Ascending aorta (tissue), 2 donors: Measurements from ENCODE around the gene GNAI2. TPM values are rescaled to one million over a fixed set of nuclear protein-coding genes. Genes with fewer than 3 reads are reported as not detected.
"Not testable (repeated sequence)": the region's sequence is repeated elsewhere in the genome, so short reads cannot be mapped to it uniquely, and the experiment has no call there.

Experiments
- DNase-seq, 2 donors: peaks; one replicate each; pipeline ENCODE4 v3.0.0-alpha.2; 2019; ENCODE audit warnings: low spot score in 2 of 2
- H3K27ac ChIP-seq, 2 donors: fragments of 200-600 bp; sonication (generic); one replicate each; pipeline ENCODE4 v1.5.1; 2016 to 2017; ENCODE audit warnings: mild to moderate bottlenecking in 1 of 2
- H3K27me3 ChIP-seq: fragments of 200-600 bp; sonication (generic); one replicate; pipeline ENCODE4 v1.5.1; 2017
- H3K36me3 ChIP-seq, 2 donors: fragments of 200-600 bp; sonication (generic); one replicate each; pipeline ENCODE4 v1.5.1; 2016
- H3K4me1 ChIP-seq, 2 donors: fragments of 200-600 bp; sonication (generic); one replicate each; pipeline ENCODE4 v1.5.1; 2016 to 2017; ENCODE audit warnings: mild to moderate bottlenecking in 1 of 2
- H3K4me3 ChIP-seq, 2 donors: fragments of 200-600 bp; sonication (generic); one replicate each; pipeline ENCODE4 v1.5.1; 2016 to 2017; ENCODE audit warnings: mild to moderate bottlenecking in 1 of 2
- H3K9me3 ChIP-seq, 2 donors: fragments of 200-600 bp; sonication (generic); one replicate each; pipeline ENCODE4 v1.5.1; 2016
- intact Hi-C: fragments of 100-400 bp; cut with DNase I; formaldehyde crosslinking; loops from one replicate; pipeline ENCODE4 v1.15.1; 2023
- total RNA-seq: library from RNA; depleted of rRNA; stranded (reverse); fragments of >200 nt; gene quantifications from one replicate; pipeline ENCODE4 v1.1.0, GENCODE V29; 2016
- TF ChIP-seq, protein P1 (sequence below), 3 experiments: fragments of 200-600 bp in 2 of 3; fragments of 450-650 bp in 1 of 3; sonication (generic) in 2 of 3; IDR thresholded peaks; one replicate each; pipeline ENCODE4 v1.5.1; 2016 to 2019; ENCODE audit warnings: antibody characterized with exemption in 3 of 3, mild to moderate bottlenecking in 1 of 3, moderate library complexity in 1 of 3

Gene GNAI2
- total RNA-seq, 1 donor from 2014 or later: 283 TPM

DNA sequence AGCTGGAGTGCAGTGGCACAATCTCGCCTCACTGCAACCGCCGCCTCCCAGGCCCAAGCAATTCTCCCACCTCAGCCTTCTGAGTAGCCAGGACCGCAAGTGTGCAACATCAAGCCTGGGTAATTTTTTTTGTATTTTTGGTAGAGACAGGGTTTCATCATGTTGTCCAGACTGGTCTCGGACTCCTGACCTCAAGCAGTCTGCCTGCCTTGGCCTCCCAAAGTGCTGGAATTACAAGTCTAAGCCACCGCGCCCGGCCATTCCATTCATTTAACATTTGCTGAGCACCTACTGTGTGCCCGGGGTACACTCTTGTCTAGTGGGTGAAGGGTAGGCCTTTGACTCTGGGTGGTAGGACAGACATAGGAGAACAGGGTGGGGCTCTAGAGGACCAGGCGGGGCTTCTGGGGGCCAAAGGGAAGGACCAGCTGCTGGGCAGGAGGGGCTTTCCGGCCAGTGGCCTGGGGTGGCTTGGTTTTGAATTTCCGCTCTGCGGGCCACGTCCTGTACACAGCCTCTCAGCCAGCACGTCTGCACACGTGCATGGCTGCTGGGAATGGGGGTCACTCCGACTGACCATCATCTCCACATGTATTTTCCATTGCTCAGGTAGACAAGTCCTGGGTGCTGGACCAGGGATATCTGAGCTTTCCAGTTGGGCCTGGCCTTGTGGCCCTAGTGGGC is 28.5 kb upstream of the GNAI2 start:
- H3K36me3 ChIP-seq: no peaks in the 10 kb centered on the region
- TF ChIP-seq, protein P1, sequence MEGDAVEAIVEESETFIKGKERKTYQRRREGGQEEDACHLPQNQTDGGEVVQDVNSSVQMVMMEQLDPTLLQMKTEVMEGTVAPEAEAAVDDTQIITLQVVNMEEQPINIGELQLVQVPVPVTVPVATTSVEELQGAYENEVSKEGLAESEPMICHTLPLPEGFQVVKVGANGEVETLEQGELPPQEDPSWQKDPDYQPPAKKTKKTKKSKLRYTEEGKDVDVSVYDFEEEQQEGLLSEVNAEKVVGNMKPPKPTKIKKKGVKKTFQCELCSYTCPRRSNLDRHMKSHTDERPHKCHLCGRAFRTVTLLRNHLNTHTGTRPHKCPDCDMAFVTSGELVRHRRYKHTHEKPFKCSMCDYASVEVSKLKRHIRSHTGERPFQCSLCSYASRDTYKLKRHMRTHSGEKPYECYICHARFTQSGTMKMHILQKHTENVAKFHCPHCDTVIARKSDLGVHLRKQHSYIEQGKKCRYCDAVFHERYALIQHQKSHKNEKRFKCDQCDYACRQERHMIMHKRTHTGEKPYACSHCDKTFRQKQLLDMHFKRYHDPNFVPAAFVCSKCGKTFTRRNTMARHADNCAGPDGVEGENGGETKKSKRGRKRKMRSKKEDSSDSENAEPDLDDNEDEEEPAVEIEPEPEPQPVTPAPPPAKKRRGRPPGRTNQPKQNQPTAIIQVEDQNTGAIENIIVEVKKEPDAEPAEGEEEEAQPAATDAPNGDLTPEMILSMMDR (IDR thresholded peaks at IDR 0.05): no peak
- no peak overlapping the region for H3K27ac ChIP-seq
- peaks cover 12 to 15% of the 10 kb centered on the region in 2 donors for H3K4me1 ChIP-seq
- H3K9me3 ChIP-seq: no peaks in the 10 kb centered on the region
- H3K4me3 ChIP-seq: no peak overlapping the region
- no peak for DNase-seq
- no peaks in the 10 kb centered on the region for H3K27me3 ChIP-seq
- intact Hi-C loops: no loop called here

DNA sequence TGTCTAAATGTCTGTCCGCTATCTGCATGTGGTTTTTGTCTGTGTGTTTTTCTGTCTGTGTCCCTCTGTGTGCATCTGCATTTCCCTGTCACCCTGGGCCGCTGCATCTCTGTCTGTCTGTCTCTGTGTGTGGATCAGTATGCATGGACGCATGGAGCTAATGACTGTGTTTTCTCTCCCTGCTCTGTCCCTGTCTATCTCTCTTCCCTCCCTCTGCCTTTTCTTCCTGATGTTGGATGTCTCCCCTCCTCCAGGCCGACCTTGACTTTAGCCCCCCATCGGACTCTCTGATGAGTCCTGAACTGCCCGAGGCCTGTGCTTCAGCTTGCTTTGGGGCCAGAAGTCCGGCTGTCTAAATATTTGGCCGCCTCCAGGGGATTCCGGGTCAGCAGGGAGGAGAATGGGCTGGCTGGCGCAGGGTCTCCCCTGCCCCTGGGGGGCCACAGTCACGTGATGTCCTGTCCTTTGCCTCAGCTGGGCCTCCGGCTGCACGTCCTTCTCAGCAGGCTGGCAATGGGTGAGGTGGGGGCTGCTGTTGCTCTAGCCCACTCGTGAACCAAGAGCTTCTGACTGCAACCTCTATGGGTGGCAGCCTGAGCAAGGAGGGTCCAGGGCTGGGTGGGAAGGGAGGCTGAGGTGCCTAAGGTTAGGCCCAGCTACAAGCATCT is 27.2 kb upstream of the GNAI2 start:
- Histone ChIP-seq H3K4me1 (peaks cover 12 to 15% of the 10 kb centered on the region in 2 donors), H3K4me3 (no peak overlapping the region), H3K27me3 (no peaks in the 10 kb centered on the region), H3K36me3 (no peaks in the 10 kb centered on the region), H3K27ac (no peak overlapping the region), H3K9me3 (no peaks in the 10 kb centered on the region)
- TF ChIP-seq, protein P1 (IDR thresholded peaks at IDR 0.05): no peak
- intact Hi-C loops: no loop called here
- DNase-seq: no peak

DNA sequence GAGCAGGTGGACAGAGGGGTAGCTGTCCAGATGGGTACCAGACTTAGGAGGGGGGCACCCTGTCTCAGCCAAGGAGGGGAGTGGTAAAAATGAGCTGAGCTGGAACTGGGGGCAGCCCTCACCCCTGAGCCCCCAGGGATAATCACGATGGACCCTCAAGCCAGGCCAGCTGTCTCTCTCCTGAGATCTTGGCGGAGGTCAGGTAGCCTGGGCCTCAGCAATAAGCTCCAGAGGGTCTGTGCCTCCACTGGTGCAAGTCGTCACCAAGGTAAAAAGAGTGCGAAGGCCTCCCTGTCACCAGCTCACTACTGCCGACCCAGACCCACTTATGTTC is 25.9 kb upstream of the GNAI2 start:
- Histone ChIP-seq H3K27me3 (no peaks in the 10 kb centered on the region), H3K36me3 (no peaks in the 10 kb centered on the region), H3K4me3 (no peak overlapping the region), H3K4me1 (peaks cover 7% of the 10 kb centered on the region in 2 donors), H3K9me3 (no peaks in the 10 kb centered on the region), H3K27ac (no peak overlapping the region)
- TF ChIP-seq, protein P1 (IDR thresholded peaks at IDR 0.05): no peak
- intact Hi-C loops: no loop called here
- no peak for DNase-seq

DNA sequence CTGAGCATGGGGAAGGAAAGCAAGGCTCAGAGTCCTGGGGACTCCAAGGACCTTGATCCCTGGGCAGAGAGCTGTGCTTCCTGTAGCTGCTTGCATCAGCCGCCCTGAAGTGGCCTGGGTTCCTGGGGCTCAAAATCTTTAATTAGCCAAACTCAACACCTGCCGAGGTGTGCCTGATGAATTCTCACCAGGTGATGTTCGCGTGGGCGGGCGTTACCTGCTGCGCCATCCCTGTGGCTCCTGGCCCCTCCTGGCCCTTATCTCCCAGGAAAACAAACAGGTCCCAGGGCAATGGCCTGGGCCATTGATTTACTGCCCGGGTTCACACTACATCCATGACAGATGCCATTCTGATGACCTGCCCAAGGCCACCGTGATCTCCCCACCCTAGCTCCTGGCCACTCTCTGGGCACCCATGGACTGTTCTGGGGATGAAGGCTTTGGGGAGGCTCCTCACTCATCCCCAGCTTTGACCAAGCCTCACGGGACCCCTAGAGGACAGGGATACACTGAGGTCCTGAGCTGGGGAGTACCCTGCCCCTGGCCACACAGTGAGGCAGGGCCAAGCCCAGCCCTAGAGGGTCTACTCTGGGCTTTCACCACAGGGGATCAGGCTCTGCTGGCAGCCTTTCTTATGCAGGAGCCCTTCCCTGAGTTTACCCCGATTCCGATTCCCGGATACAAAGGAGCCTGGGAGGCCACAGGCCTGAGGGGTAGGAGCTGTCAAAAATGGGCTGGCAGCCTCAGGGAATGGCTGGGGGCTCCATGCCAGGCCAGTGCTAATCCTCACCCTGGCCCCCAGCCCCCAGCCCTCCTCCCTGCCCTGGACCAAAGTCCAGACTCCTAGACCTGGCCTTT is 25.3 kb upstream of the GNAI2 start:
- no peak overlapping the region for H3K4me3 ChIP-seq
- no peak overlapping the region for H3K27ac ChIP-seq
- no peak for DNase-seq
- no peaks in the 10 kb centered on the region for H3K27me3 ChIP-seq
- TF ChIP-seq, protein P1 (IDR thresholded peaks at IDR 0.05): no peak
- no peaks in the 10 kb centered on the region for H3K36me3 ChIP-seq
- intact Hi-C loops: no loop called here
- no peaks in the 10 kb centered on the region for H3K9me3 ChIP-seq
- H3K4me1 ChIP-seq: peaks cover under 1 to 1% of the 10 kb centered on the region in 2 donors

DNA sequence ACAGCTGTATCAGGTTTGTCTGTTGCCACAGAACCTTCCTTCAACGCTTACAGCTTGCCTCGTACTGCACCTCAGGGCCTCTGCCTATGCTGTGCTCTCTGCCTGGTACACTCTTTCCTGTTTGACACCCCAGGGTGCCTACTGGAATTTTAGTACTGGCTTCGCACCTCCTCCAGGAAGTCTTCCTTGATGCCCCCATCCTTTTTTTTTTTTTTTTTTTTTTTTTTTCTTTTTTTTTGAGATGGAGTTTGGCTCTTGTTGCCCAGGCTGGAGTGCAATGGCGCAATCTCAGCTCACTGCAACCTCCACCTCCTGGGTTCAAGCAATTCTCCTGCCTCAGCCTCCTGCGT is 24.7 kb upstream of the GNAI2 start:
- intact Hi-C loops, H3K27me3 ChIP-seq, H3K4me1 ChIP-seq: not testable (repeated sequence)

DNA sequence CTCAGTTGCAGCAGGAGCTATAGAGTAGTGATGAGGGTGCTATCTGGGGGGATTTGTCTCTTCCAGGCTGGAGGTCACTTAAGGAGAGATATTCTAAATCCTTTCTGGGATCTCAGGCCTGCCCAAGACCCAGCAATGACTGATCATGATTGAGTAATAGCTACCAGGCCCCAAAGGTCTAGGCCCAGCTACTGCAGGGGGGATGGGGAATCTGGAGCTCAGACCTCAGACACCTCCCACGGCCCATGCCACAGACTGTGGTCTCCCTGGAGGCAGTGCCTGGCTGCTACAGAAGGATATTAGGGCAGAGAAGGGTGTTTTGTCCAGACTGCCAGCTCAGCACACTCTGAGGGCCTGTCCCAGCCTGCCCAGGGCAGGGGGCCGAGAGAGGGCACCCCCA is 24.1 kb upstream of the GNAI2 start:
- no peak overlapping the region for H3K27ac ChIP-seq
- H3K4me1 ChIP-seq: no peaks in the 10 kb centered on the region
- no peak overlapping the region for H3K4me3 ChIP-seq
- H3K9me3 ChIP-seq: no peaks in the 10 kb centered on the region
- H3K27me3 ChIP-seq: no peaks in the 10 kb centered on the region
- intact Hi-C loops: no loop called here
- no peak for DNase-seq
- no peaks in the 10 kb centered on the region for H3K36me3 ChIP-seq
- TF ChIP-seq, protein P1 (IDR thresholded peaks at IDR 0.05): no peak

More for the DNA sequence above, 24.7 kb upstream of the GNAI2 start:
- H3K36me3 ChIP-seq, H3K9me3 ChIP-seq, H3K27ac ChIP-seq, DNase-seq, H3K4me3 ChIP-seq: not testable (repeated sequence)
